ENCODE data around the gene ABCC4. TPM values are rescaled to one million over a fixed set of nuclear protein-coding genes. Genes with fewer than 3 reads are reported as not detected.

Gene ABCC4
- total RNA-seq, 2 donors from 2014 or later: 11.4 to 14.7 TPM

GRCh38 chr13:94978516-94978915, 322.7 kb downstream of the ABCC4 start:
- no peaks in the 10 kb centered on the region for H3K4me1 ChIP-seq

DNA sequence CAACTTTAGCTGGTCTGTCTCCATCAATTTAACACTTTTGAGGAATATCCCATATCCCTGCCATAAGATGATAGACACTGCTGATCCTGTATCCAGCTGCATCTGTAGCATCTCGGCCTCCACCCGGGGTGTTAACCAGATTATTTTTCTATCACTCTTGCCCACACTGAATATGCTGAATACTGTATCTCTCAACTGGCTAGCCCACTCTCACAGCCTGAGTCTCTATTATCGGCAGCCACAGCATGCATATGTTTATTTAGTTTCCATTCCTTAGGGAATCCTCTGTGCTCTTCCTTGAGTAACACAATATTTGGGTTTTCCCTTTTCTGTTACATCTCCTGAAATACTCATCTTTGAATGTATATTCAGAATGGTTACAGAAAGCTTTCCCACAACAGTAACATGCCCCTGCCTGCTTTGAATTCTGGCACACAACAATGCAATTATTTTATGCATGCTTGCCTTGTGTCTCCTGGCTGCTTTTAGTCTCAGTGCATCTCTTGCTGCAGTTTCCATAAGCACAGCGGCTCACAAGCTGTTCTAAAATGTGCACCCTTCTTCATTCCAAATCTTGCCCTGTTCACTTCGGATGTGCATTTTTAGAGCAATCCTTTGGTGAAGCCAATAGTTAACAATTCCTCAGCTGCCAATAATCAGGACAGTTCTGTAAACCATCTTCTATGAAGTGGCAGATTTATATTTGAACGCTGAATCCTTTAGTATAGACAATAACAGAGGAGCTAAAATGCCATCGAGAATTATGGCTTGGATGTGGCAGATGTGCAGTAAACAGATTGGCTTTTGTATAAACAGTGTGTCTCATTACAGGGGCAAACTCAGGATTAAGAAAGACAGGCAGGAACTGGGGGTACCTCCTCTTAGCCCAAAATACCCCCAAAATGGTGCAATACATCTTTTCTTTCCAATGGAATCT, 327.0 kb downstream of the ABCC4 start:
- intact Hi-C loops (cut with DNase I): no loop called here
- no peak for TF ChIP-seq CTCF (IDR thresholded peaks at IDR 0.05)
- Histone ChIP-seq H3K36me3 (no peaks in the 10 kb centered on the region), H3K4me3 (no peak overlapping the region), H3K27ac (no peak overlapping the region), H3K27me3 (peaks cover 7% of the 10 kb centered on the region), H3K9me3 (no peaks in the 10 kb centered on the region), H3K9ac (ENCODE audit: low read depth in 2 of 2, low read length in 2 of 2) (no peak overlapping the region), H3K4me1 (no peaks in the 10 kb centered on the region)
- no peak for DNase-seq

More at GRCh38 chr13:94978516-94978915, 322.7 kb downstream of the ABCC4 start:
- Histone ChIP-seq H3K27me3 (no peaks in the 10 kb centered on the region), H3K27ac (no peak overlapping the region), H3K9ac (ENCODE audit: low read depth in 2 of 2, low read length in 2 of 2) (no peak overlapping the region), H3K4me3 (no peak overlapping the region), H3K9me3 (no peaks in the 10 kb centered on the region), H3K36me3 (no peaks in the 10 kb centered on the region)
- intact Hi-C loops (cut with DNase I): no loop called here
- no peak for TF ChIP-seq CTCF (IDR thresholded peaks at IDR 0.05)
- DNase-seq: no peak

GRCh38 chr13:94972262-94972661, 329.0 kb downstream of the ABCC4 start:
- DNase-seq: no peak
- TF ChIP-seq CTCF (IDR thresholded peaks at IDR 0.05): no peak
- Histone ChIP-seq H3K9me3 (no peaks in the 10 kb centered on the region), H3K27me3 (peaks cover 27% of the 10 kb centered on the region), H3K27ac (no peak overlapping the region), H3K36me3 (no peaks in the 10 kb centered on the region), H3K4me1 (no peaks in the 10 kb centered on the region), H3K9ac (ENCODE audit: low read depth in 2 of 2, low read length in 2 of 2) (no peak overlapping the region), H3K4me3 (no peak overlapping the region)
- intact Hi-C loops (cut with DNase I): no loop called here
